WTC11 (cell line): Measurements from ENCODE around the gene DCAF11. TPM values are rescaled to one million over a fixed set of nuclear protein-coding genes. Genes with fewer than 3 reads are reported as not detected.

Source experiments
- AR ChIP-seq: fragments of 250-450 bp; sonication (Bioruptor Pico); IDR thresholded peaks from 2 replicates; pipeline ENCODE4 v1.9.0; 2021; ENCODE audit warnings: mild to moderate bottlenecking
- ATF2 ChIP-seq: sonication (generic); formaldehyde crosslinking; IDR thresholded peaks from 2 replicates; pipeline ENCODE4 v1.8.1; 2022; ENCODE audit warnings: low read depth, missing genetic modification reagents, borderline replicate concordance
- ATF6 ChIP-seq: sonication (generic); formaldehyde crosslinking; IDR thresholded peaks from 2 replicates; pipeline ENCODE4 v1.8.1; 2023; ENCODE audit warnings: mild to moderate bottlenecking, missing genetic modification reagents
- CDX4 ChIP-seq: fragments of 250-450 bp; sonication (Bioruptor Pico); IDR thresholded peaks from 2 replicates; pipeline ENCODE4 v1.9.0; 2021; ENCODE audit warnings: moderate library complexity, mild to moderate bottlenecking, inconsistent platforms, borderline replicate concordance
- ELF4 ChIP-seq: sonication (generic); formaldehyde crosslinking; IDR thresholded peaks from 2 replicates; pipeline ENCODE4 v1.8.1; 2022; ENCODE audit warnings: low read depth, mild to moderate bottlenecking, moderate library complexity, missing genetic modification reagents
- GRHL2 ChIP-seq: fragments of 250-450 bp; sonication (Bioruptor Pico); IDR thresholded peaks from 2 replicates; pipeline ENCODE4 v1.8.0; 2022; ENCODE audit warnings: mild to moderate bottlenecking, moderate library complexity; ENCODE audit not compliant: insufficient replicate concordance, severe bottlenecking
- JUN ChIP-seq: sonication (generic); formaldehyde crosslinking; IDR thresholded peaks from 2 replicates; pipeline ENCODE4 v1.8.0; 2023; ENCODE audit warnings: mild to moderate bottlenecking, missing genetic modification reagents
- NFATC4 ChIP-seq: fragments of 250-450 bp; sonication (Bioruptor Pico); IDR thresholded peaks from 2 replicates; pipeline ENCODE4 v1.9.0; 2021; ENCODE audit warnings: mild to moderate bottlenecking
- NFYB ChIP-seq: sonication (generic); formaldehyde crosslinking; conservative IDR thresholded peaks from 2 replicates; pipeline ENCODE4 v1.8.0; 2022; ENCODE audit warnings: low read depth, missing genetic modification reagents
- NR2C2 ChIP-seq: sonication (generic); formaldehyde crosslinking; IDR thresholded peaks from 2 replicates; pipeline ENCODE4 v1.8.0; 2022; ENCODE audit warnings: mild to moderate bottlenecking, missing genetic modification reagents
- NR3C1 ChIP-seq: sonication (generic); formaldehyde crosslinking; conservative IDR thresholded peaks from 2 replicates; pipeline ENCODE4 v1.8.1; 2023; ENCODE audit warnings: low read depth, mild to moderate bottlenecking, missing genetic modification reagents
- PREB ChIP-seq: sonication (generic); formaldehyde crosslinking; IDR thresholded peaks from 2 replicates; pipeline ENCODE4 v1.8.1; 2022; ENCODE audit warnings: mild to moderate bottlenecking, missing genetic modification reagents, moderate library complexity, borderline replicate concordance
- RELA ChIP-seq: sonication (generic); formaldehyde crosslinking; IDR thresholded peaks from 2 replicates; pipeline ENCODE4 v1.8.1; 2022; ENCODE audit warnings: missing genetic modification reagents, mild to moderate bottlenecking, borderline replicate concordance
- SMAD3 ChIP-seq: sonication (generic); formaldehyde crosslinking; IDR thresholded peaks from 2 replicates; pipeline ENCODE4 v1.8.0; 2022; ENCODE audit warnings: missing genetic modification reagents, mild to moderate bottlenecking, borderline replicate concordance
- SP1 ChIP-seq: sonication (generic); formaldehyde crosslinking; conservative IDR thresholded peaks from 2 replicates; pipeline ENCODE4 v1.8.1; 2022; ENCODE audit warnings: missing genetic modification reagents
- STAT6 ChIP-seq: sonication (generic); formaldehyde crosslinking; conservative IDR thresholded peaks from 2 replicates; pipeline ENCODE4 v1.8.1; 2023; ENCODE audit warnings: mild to moderate bottlenecking, low read depth, missing genetic modification reagents, moderate library complexity
- TCF7 ChIP-seq: sonication (generic); formaldehyde crosslinking; IDR thresholded peaks from 2 replicates; pipeline ENCODE4 v1.8.0; 2022; ENCODE audit warnings: mild to moderate bottlenecking, low read depth, missing genetic modification reagents, moderate library complexity
- USF2 ChIP-seq: sonication (generic); formaldehyde crosslinking; IDR thresholded peaks from 2 replicates; pipeline ENCODE4 v1.8.1; 2023; ENCODE audit warnings: mild to moderate bottlenecking, missing genetic modification reagents, moderate library complexity
- ZBTB21 ChIP-seq: sonication (generic); formaldehyde crosslinking; IDR thresholded peaks from 2 replicates; pipeline ENCODE4 v1.8.1; 2023; ENCODE audit warnings: mild to moderate bottlenecking, missing genetic modification reagents, borderline replicate concordance
- ZNF121 ChIP-seq: sonication (generic); formaldehyde crosslinking; IDR thresholded peaks from 2 replicates; pipeline ENCODE4 v1.8.0; 2023; ENCODE audit warnings: missing genetic modification reagents
- total RNA-seq: library from RNA; stranded (reverse); gene quantifications from 3 replicates; pipeline ENCODE4 v1.2.3, GENCODE V29; 2021

Gene DCAF11
- total RNA-seq, 1 experiment from 2014 or later, result 73.6 TPM

- TF ChIP-seq TCF7 (CRISPR knock-in tag), result no peak
- TF ChIP-seq ELF4 (CRISPR knock-in tag), result no peak
- TF ChIP-seq RELA (CRISPR knock-in tag), result no peak
- TF ChIP-seq PREB (CRISPR knock-in tag), result no peak
- no peak for TF ChIP-seq NFYB (CRISPR knock-in tag)
- TF ChIP-seq SP1 (CRISPR knock-in tag), result 0 out of 2 replicates have a peak, but pooled peaks have one; percentile 46
- TF ChIP-seq NR3C1 (CRISPR knock-in tag), result no peak
- no peak for TF ChIP-seq JUN (CRISPR knock-in tag)
- TF ChIP-seq GRHL2, result no peak
- TF ChIP-seq CDX4 (CRISPR knock-in tag), result no peak
- TF ChIP-seq NR2C2 (CRISPR knock-in tag), result no peak
- no peak for TF ChIP-seq ATF2 (CRISPR knock-in tag)
- TF ChIP-seq NFATC4 (CRISPR knock-in tag), result 0 out of 2 replicates have a peak, but pooled peaks have one; percentile 46
- TF ChIP-seq ZNF121 (CRISPR knock-in tag), result no peak
- TF ChIP-seq STAT6 (CRISPR knock-in tag), result no peak
- peak; percentile 96 for TF ChIP-seq USF2 (CRISPR knock-in tag)
- no peak for TF ChIP-seq AR (CRISPR knock-in tag)
- no peak for TF ChIP-seq SMAD3 (CRISPR knock-in tag)
- no peak for TF ChIP-seq ZBTB21 (CRISPR knock-in tag)
- TF ChIP-seq ATF6 (CRISPR knock-in tag), result no peak
Observed at GRCh38 chr14:24160850-24161804, 46.5 kb downstream of the DCAF11 start, which contains the start of gene IRF9 (continued).
